Measurements from ENCODE around the gene NADSYN1.
"Not testable (repeated sequence)": the region's sequence is repeated elsewhere in the genome, so short reads cannot be mapped to it uniquely, and the experiment has no call there.

NADSYN1 gene

DNA sequence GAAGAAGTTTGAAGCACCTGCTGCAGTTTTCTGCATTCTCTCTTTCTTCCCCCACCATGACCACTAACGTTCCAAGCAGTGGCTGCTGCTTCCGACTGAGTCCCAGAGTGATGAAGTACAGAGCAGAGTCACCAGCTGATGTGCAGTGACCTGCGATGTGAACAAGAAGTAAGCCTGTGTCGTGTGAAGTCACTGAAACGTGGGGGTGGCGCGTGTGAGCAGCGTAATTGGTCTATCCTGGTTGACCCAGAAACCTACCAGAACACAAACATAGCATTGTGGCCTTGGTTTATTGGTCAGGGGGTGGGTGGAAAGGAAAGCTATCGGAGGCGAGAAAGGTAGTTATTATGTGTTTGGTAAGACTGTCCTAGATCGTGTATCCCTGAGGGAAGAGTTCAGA, 77.6 kb downstream of the NADSYN1 start:
- DNase-seq, result no peak

DNA sequence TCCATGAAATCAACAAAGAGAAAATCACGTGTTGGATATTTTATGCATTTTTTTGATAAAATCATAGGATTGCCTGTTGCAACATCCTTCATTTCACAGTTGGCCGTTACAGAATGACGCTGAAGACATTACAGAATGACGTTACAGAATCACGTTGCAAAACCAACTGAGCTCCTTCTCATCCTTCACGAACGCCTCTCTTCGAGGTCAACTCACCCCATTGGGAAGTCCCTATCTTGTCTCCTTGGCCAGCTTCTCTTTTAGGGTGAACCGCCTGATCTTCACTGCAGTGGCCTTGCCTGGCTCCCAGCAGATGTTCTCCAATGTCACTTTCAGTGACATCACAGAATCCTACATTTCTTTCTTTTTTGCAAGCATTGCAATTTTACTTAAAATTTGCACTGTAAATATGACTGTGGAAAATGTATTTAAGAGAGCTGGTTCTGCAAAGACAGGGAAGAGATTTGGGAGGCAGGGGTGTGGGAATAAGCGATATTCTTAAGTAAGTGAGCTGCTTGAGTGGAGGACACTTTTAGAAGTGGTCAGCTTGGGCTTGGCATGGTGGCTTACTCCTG, 79.1 kb downstream of the NADSYN1 start:
- DNase-seq, result no peak

DNA sequence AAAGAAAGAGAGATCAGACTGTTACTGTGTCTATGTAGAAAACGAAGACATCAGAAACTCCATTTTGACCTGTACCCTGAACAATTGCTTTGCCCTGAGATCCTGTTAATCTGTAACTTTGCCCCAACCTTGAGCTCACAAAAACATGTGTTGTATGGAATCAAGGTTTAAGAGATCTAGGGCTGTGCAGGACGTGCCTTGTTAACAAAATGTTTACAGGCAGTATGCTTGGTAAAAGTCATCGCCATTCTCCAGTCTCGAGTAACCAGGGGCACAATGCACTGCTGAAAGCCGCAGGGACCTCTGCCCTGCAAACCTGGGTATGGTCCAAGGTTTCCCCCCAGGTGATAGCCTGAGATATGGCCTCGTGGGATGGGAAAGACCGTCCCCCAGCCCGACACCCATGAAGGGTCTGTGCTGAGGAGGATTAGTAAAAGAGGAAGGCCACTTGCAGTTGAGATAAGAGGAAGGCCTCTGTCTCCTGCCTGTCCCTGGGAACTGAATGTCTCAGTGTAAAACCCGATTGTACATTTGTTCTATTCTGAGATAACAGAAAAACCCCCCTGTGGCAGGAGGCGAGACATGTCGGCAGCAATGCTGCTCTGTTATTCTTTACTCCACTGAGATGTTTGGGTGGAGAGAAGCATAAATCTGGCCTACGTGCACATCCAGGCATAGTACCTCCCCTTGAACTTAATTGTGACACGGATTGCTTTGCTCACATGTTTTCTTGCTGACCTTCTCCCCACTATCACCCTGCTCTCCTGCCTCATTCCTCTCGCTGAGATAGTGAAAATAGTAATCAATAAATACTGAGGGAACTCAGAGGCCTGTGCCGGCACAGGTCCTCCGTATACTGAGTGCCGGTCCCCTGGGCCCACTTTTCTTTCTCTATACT, 82.0 kb downstream of the NADSYN1 start:
- not testable (repeated sequence) for DNase-seq

DNA sequence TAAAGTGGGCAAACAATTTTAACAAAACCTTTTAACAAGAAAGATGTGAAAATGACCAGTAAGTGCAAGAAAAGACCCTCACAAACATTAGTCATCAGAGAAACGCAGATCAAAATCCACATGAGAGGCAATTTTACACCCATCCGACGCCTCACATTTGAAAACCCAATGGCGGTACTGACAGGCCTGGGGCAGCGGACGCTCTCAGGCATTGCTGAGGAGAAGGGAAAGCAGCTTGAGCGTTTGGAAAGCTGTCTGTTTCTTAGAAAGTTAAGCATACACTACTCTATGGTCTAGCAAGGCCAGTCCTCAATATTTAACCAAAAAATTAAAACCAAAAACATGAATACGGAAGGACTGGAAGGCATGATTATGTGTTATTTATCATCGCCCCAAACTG, 82.8 kb downstream of the NADSYN1 start:
- no peak for DNase-seq

DNA sequence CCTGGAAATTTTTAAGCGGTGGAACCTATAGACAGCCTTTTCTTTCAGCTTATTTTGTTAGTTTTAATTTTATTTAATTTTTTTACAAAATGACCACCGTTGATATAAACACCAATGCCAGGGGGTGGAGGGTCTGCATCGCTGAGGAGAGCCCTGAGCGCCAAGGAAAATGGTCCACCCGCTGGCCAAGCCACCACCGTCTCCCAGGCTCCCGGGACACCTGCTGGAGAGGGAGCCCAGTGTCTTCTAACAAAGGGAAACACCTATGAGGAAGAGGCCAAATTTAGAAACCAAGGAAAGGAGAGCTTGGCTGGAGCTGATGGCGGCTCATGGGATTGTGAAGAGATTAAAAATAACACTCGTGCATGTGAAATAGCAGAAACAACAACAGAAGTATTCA, 84.5 kb downstream of the NADSYN1 start:
- DNase-seq, result no peak

DNA sequence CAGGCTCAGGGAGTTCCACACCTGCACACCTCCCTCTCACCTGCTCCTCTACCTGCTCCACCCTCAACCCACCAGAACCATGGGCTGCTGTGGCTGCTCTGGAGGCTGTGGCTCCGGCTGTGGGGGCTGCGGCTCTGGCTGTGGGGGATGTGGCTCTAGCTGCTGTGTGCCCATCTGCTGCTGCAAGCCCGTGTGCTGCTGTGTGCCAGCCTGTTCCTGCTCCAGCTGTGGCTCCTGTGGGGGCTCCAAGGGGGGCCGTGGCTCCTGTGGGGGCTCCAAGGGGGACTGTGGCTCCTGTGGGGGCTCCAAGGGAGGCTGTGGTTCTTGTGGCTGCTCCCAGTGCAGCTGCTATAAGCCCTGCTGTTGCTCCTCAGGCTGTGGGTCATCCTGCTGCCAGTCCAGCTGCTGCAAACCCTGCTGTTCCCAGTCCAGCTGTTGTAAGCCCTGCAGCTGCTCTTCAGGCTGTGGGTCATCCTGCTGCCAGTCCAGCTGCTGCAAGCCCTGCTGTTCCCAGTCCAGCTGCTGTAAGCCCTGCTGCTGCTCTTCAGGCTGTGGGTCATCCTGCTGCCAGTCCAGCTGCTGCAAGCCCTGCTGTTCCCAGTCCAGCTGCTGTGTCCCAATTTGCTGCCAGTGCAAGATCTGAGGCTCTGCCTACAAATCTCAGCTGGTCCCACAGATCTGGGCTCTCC, 85.1 kb downstream of the NADSYN1 start, which contains the start of gene KRTAP5-8:
KRTAP5-8 (plus strand) TSS at position 49 of the 689 bp plus-strand sequence; CDS start at position 80, 31 bp downstream.
- not testable (repeated sequence) for DNase-seq

DNA sequence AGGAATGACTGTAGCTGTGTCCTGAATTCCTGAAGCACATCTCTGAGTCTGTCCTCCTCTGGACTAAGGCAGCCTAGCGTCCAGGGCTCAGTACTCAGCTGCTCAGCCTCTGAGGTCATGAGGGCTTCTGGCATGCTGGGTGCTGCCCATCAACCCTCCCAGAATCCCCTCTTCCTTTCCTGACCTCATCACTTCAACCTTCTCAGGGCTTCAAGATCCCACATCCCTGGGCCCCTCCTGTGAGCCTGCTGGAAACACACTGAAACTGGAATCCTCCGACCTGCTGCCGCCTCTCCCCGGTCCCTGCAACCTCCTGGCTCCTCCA, 85.6 kb downstream of the NADSYN1 start:
- no peak for DNase-seq

DNA sequence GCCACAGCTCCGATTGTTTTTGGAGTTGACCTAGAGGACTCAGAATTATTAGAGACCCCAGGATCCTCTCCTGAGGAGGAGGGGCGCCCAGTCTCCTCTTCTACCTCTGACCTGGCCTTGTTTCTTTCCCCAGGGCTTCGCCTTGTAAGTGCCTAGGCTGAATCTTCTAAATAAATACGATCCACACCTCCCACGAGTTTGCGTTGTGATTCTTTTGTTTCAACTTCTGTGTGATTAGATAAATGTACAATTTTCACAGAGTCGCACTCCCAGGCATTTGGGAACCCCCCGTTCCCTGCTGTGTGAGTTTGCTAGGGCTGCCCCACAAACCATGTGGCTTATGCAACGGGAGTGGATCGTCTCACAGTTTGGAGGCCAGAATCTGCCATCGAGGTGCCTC, 86.0 kb downstream of the NADSYN1 start:
- no peak for DNase-seq

DNA sequence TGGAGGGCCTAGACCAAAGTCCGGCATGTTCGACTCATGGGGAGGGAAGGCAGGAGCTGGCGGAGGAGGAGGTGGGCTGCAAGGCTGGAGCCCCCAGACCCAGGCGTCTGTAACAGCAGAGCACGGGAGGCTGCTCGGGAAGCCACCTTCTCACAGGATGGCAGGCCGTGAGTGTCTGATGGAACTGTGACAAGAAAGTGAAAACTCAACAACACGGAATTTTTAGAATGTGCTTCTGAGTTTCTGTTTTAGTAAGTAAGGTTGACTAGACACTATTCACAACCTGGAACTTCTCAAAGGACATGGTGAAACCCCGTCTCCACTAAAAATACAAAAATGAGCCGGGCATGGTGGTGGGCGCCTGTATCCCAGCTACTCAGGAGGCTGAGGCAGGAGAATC, 87.0 kb downstream of the NADSYN1 start:
- not testable (repeated sequence) for DNase-seq

DNA sequence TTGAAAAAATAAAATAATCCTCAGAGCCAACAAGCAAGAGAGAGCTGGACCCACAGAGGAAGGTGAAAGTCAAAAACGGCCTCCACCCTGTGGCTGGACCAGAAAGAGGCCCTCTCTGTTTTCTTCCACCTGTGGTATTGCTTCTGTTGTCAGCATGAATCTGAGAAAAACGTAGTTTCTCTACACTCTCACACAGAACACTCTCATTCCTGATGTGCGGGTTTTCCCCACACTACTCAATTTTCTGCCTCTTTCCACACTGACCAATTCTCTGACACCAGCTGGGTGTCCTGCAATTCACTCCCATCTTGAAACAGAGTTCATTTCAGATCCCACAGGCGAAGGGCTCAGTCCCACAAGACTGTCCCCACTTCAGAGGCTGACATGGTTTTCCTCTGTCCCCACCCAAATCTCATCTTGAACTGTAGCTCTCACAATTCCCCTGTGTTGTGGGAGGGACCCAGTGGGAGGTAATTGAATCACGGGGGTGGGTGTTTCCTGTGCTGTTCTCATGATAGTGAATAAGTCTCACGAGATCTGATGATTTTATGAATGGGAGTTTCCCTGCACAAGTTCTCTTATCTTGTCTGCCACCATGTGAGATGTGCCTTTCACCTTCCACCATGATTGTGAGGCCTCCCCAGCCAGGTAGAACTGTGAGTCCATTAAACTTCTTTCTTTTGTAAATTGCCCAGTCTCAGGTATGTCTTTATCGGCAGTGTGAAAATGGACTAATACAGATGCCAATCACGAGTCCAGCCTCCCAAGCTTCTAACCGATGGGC, 87.7 kb downstream of the NADSYN1 start:
- DNase-seq, result not testable (repeated sequence)

DNA sequence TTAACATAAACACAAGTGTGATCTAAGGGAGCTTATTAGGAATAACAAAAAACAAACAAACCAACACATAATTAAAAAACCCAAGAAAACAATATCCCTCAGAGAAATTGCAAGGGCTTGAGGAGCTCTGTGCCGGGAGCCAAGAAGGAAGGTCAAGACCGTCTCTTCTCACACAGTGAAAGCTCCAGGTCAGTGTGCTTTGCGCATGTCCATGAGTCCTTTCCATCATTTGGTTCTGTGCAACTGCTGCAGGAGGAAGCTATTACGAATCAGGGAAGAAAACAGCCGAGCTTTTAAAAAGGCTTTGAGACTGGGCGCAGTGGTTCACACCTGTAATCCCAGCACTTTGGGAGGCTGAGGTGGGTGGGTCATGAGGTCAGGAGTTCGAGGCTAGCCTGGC, 89.4 kb downstream of the NADSYN1 start:
- DNase-seq, result no peak

DNA sequence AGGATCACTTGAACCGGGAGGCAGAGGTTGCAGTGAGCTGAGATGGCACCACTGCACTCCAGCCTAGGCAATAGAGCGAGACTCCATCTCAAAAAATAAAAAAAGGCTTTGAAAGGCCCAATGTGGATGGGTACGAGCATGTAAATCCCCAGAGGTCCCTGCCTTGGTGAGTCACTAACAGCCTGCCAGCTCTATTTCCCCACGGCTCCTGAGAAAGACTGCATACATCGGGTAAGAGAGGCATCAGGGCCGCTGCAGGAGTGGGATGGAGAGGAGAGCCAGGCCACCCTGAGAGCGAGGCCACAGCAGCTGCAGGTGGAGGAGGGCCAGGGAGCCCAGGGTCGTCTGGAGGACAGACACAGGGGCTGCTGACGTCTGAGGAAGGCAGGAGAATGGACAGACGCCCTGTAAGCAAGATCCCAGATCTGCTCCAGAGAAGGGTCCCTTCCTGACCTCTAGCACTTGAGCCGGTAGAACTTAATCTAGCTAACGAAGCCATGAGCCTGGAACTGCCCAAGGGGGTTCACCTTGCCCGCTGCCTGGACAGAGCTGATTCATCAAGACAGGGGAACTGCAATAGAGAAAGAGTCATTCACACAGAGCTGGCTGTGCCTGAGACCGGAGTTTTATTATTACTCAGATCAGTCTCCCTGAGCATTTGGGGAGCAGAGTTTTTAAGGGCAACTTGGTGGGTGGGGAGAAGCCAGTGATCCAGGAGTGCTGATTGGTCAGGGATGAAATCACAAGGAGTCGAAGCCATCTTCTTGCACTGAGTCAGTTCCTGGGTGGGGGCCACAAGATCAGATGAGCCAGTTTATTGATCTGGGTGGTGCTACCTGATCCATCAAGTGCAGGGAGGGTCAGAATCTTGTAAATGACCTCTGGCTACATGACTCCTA, 90.1 kb downstream of the NADSYN1 start:
- no peak for DNase-seq

DNA sequence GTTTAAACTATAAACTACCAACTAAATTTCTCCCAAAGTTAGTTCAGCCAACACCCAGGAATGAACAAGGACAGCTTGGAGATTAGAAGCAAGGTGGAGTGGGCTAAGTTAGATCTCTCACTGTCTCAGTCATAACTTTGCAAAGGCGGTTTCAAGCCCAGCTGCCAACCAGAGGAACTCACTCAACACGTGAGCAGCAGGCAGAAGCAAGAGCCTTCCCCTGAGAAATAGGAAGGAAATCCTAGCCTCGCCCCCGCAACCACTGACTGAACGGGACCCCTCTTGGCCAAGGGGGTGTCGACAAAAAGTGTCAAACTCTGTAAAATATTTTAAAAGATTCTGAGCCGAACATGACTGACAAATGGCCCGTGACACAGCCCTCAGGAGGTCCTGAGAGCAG, 90.9 kb downstream of the NADSYN1 start:
- no peak for DNase-seq

DNA sequence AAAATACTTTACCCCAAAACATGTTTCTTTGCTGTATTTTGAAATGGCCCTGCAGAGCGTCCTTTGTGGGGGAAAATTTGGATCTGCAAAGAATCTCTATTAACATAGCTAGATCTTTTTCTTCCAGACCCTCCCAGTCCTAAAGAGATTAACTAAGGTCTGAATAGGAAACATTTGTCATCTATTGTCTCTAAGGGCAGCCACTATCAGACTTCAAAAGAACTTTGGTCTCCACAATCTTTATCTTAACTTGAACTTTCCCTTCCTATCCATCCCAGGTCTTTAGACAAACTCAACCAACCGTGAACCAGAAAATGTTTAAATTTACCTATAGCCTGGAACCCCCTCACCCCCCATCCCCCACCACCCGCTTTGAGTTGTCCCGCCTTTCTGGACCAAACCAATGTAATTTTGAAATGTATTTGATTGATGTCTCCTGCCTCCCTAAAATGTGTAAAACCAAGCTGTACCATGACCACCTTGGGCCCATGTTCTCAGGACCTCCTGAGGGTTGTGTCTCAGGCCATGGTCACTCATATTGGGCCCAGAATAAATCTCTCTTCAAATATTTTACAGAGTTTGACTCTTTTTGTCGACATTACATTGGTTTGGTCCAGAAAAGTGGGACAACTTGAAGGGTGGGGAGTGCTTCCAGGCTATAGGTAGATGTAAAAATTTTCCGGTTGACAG, 91.7 kb downstream of the NADSYN1 start:
- DNase-seq, result no peak

DNA sequence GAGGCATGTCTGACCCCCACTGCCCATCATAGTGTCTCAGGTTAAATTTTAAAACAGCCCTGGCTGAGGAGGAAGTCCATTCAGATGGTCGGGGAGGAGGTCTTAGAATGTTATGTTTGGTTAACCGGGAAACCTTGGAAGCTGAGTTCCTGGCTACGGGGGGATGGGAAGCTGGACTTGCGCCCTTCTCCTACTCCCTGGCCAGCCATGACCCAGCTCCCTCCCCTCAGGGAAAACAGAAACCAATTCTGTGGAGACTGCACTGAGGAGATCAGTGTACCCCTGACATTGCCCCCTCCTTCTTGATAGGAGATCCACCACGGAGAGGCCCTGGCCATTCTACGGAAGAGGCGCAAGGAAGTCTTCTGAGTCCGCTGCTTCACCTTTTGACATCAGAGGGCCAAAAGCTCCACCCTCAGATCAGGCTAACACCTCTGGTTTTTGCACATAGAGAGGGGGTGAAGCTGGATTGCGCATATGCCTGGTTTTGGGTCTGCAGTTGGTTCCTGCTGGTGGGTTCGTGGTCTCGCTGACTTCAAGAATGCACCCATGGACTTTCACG, 92.5 kb downstream of the NADSYN1 start:
- no peak for DNase-seq

DNA sequence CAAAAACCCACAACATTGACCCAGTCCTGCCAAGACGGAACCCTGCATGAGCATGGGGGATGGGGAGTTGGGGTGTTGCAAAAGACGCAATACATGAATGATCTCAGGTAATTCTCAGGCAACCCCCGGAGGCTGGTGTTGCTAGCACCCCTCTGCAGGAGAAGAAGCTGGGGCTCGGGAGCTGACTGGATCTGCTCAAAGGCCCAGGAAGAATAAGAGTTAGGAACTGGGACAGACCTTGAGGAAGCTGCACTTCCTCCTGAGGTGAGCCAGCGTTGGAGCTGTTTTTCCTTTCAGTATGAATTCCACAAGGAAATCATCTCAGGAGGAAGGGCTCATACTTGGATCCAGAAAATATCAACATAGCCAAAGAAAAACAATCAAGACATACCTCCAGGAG, 95.1 kb downstream of the NADSYN1 start, which contains the start of gene KRTAP5-9:
KRTAP5-9 (plus strand) TSS at position 301 of the 400 bp plus-strand sequence. CDS start 238 bp downstream, outside the sequence.
- DNase-seq, result no peak

DNA sequence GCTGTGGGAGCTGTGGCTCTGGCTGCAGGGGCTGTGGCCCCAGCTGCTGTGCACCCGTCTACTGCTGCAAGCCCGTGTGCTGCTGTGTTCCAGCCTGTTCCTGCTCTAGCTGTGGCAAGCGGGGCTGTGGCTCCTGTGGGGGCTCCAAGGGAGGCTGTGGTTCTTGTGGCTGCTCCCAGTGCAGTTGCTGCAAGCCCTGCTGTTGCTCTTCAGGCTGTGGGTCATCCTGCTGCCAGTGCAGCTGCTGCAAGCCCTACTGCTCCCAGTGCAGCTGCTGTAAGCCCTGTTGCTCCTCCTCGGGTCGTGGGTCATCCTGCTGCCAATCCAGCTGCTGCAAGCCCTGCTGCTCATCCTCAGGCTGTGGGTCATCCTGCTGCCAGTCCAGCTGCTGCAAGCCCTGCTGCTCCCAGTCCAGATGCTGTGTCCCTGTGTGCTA, 95.7 kb downstream of the NADSYN1 start:
- no peak for DNase-seq
